HEK293 (cell line): ENCODE measurements around the gene BLZF1.

Experiments
- CTCF ChIP-seq: fragments of 450-650 bp; formaldehyde crosslinking; IDR thresholded peaks from 2 replicates; pipeline ENCODE4 v1.5.1; 2016; ENCODE audit warnings: missing biosample characterization, missing genetic modification characterization
- ZNF274 ChIP-seq, 2 experiments: fragments of 200-500 bp in 1 of 2; fragments of 450-650 bp in 1 of 2; sonication (Bioruptor generic) in 1 of 2; formaldehyde crosslinking in 1 of 2; IDR thresholded peaks; 2 replicates each; pipeline versions ENCODE4 v1.5.1 to v1.6.1; 2014 to 2016; ENCODE audit warnings: borderline replicate concordance in 1 of 2, inconsistent platforms in 1 of 2, low read length in 1 of 2, missing biosample characterization in 1 of 2, missing genetic modification characterization in 1 of 2
- ZNF292 ChIP-seq: fragments of 450-650 bp; formaldehyde crosslinking; IDR thresholded peaks from 2 replicates; pipeline ENCODE4 v1.5.1; 2016; ENCODE audit warnings: low read depth, missing biosample characterization, missing genetic modification characterization, borderline replicate concordance
- ZNF747 ChIP-seq: fragments of 450-650 bp; formaldehyde crosslinking; IDR thresholded peaks from 2 replicates; pipeline ENCODE4 v1.5.1; 2016; ENCODE audit warnings: missing biosample characterization, missing genetic modification characterization
- ZNF777 ChIP-seq: fragments of 450-650 bp; formaldehyde crosslinking; IDR thresholded peaks from 2 replicates; pipeline ENCODE4 v1.5.1; 2017; ENCODE audit warnings: missing biosample characterization, missing genetic modification characterization, borderline replicate concordance
- TF ChIP-seq, protein P1 (sequence below): fragments of 450-650 bp; IDR thresholded peaks from 2 replicates; pipeline ENCODE4 v1.5.1; 2018; ENCODE audit warnings: missing biosample characterization, mild to moderate bottlenecking, missing genetic modification characterization
- TF ChIP-seq, protein P2 (sequence below): fragments of 450-650 bp; formaldehyde crosslinking; IDR thresholded peaks from 2 replicates; pipeline ENCODE4 v1.5.1; 2016; ENCODE audit warnings: missing biosample characterization, missing genetic modification characterization
- TF ChIP-seq, protein P3 (sequence below): fragments of 450-650 bp; formaldehyde crosslinking; IDR thresholded peaks from 2 replicates; pipeline ENCODE4 v1.5.1; 2016; ENCODE audit warnings: missing biosample characterization, missing genetic modification characterization

- TF ChIP-seq ZNF292 (tag by site-specific recombination) (no peak), CTCF (no peak), ZNF274 (IDR thresholded peaks at IDR 0.05; ENCODE audit: low read length) (no peak), ZNF274 (tag by site-specific recombination; IDR thresholded peaks at IDR 0.05; ENCODE audit: borderline replicate concordance) (no peak), ZNF747 (tag by site-specific recombination) (no peak), ZNF777 (tag by site-specific recombination) (no peak)
- TF ChIP-seq, protein P1, sequence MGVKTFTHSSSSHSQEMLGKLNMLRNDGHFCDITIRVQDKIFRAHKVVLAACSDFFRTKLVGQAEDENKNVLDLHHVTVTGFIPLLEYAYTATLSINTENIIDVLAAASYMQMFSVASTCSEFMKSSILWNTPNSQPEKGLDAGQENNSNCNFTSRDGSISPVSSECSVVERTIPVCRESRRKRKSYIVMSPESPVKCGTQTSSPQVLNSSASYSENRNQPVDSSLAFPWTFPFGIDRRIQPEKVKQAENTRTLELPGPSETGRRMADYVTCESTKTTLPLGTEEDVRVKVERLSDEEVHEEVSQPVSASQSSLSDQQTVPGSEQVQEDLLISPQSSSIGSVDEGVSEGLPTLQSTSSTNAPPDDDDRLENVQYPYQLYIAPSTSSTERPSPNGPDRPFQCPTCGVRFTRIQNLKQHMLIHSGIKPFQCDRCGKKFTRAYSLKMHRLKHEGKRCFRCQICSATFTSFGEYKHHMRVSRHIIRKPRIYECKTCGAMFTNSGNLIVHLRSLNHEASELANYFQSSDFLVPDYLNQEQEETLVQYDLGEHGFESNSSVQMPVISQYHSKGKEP (tag by site-specific recombination), result no peak
- TF ChIP-seq, protein P2, sequence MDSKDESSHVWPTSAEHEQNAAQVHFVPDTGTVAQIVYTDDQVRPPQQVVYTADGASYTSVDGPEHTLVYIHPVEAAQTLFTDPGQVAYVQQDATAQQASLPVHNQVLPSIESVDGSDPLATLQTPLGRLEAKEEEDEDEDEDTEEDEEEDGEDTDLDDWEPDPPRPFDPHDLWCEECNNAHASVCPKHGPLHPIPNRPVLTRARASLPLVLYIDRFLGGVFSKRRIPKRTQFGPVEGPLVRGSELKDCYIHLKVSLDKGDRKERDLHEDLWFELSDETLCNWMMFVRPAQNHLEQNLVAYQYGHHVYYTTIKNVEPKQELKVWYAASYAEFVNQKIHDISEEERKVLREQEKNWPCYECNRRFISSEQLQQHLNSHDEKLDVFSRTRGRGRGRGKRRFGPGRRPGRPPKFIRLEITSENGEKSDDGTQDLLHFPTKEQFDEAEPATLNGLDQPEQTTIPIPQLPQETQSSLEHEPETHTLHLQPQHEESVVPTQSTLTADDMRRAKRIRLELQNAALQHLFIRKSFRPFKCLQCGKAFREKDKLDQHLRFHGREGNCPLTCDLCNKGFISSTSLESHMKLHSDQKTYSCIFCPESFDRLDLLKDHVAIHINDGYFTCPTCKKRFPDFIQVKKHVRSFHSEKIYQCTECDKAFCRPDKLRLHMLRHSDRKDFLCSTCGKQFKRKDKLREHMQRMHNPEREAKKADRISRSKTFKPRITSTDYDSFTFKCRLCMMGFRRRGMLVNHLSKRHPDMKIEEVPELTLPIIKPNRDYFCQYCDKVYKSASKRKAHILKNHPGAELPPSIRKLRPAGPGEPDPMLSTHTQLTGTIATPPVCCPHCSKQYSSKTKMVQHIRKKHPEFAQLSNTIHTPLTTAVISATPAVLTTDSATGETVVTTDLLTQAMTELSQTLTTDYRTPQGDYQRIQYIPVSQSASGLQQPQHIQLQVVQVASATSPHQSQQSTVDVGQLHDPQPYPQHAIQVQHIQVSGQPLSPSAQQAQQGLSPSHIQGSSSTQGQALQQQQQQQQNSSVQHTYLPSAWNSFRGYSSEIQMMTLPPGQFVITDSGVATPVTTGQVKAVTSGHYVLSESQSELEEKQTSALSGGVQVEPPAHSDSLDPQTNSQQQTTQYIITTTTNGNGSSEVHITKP (tag by site-specific recombination), result no peak
- TF ChIP-seq, protein P3, sequence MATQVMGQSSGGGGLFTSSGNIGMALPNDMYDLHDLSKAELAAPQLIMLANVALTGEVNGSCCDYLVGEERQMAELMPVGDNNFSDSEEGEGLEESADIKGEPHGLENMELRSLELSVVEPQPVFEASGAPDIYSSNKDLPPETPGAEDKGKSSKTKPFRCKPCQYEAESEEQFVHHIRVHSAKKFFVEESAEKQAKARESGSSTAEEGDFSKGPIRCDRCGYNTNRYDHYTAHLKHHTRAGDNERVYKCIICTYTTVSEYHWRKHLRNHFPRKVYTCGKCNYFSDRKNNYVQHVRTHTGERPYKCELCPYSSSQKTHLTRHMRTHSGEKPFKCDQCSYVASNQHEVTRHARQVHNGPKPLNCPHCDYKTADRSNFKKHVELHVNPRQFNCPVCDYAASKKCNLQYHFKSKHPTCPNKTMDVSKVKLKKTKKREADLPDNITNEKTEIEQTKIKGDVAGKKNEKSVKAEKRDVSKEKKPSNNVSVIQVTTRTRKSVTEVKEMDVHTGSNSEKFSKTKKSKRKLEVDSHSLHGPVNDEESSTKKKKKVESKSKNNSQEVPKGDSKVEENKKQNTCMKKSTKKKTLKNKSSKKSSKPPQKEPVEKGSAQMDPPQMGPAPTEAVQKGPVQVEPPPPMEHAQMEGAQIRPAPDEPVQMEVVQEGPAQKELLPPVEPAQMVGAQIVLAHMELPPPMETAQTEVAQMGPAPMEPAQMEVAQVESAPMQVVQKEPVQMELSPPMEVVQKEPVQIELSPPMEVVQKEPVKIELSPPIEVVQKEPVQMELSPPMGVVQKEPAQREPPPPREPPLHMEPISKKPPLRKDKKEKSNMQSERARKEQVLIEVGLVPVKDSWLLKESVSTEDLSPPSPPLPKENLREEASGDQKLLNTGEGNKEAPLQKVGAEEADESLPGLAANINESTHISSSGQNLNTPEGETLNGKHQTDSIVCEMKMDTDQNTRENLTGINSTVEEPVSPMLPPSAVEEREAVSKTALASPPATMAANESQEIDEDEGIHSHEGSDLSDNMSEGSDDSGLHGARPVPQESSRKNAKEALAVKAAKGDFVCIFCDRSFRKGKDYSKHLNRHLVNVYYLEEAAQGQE (tag by site-specific recombination), result no peak
Observed at GRCh38 chr1:169327875-169328274, 40.1 kb upstream of the BLZF1 start.
